SK-N-SH treated with all-trans-retinoic acid at 6 μM for 48 hours (cell line): ENCODE measurements around the gene ANKRD65.
"Not testable (repeated sequence)": the region's sequence is repeated elsewhere in the genome, so short reads cannot be mapped to it uniquely, and the experiment has no call there.

Experiments
- ATAC-seq: fragments of 200-7000 bp; cut with Tn5 transposase; 3 replicates; pipeline ENCODE4 v1.9.1; 2020; ENCODE audit warnings: mild to moderate bottlenecking, moderate library complexity
- ARNTL ChIP-seq: fragments of 450-650 bp; formaldehyde crosslinking; IDR thresholded peaks from 2 replicates; pipeline ENCODE4 v1.5.0; 2020; ENCODE audit warnings: low read depth, mild to moderate bottlenecking, moderate library complexity, borderline replicate concordance
- BACH2 ChIP-seq: fragments of 250-450 bp; sonication (Bioruptor Pico); IDR thresholded peaks from 2 replicates; pipeline ENCODE4 v1.9.0; 2021; ENCODE audit warnings: mild to moderate bottlenecking, borderline replicate concordance
- CREB5 ChIP-seq: fragments of 250-450 bp; sonication (Bioruptor Pico); IDR thresholded peaks from 2 replicates; pipeline ENCODE4 v1.5.1; 2020; ENCODE audit warnings: low read depth, mild to moderate bottlenecking, moderate library complexity
- CSDC2 ChIP-seq: fragments of 250-450 bp; sonication (Bioruptor Pico); IDR thresholded peaks from 2 replicates; pipeline ENCODE4 v1.5.0; 2020; ENCODE audit warnings: mild to moderate bottlenecking, moderate library complexity
- CSRNP3 ChIP-seq: fragments of 250-450 bp; sonication (Bioruptor Pico); IDR thresholded peaks from 2 replicates; pipeline ENCODE4 v1.5.1; 2021; ENCODE audit warnings: mild to moderate bottlenecking, moderate library complexity
- GLIS3 ChIP-seq: fragments of 250-450 bp; sonication (Bioruptor Pico); IDR thresholded peaks from 2 replicates; pipeline ENCODE4 v1.5.0; 2020; ENCODE audit warnings: mild to moderate bottlenecking, moderate library complexity
- ISL1 ChIP-seq: fragments of 250-450 bp; sonication (Bioruptor Pico); IDR thresholded peaks from 2 replicates; pipeline ENCODE4 v2.1.2; 2022; ENCODE audit warnings: mild to moderate bottlenecking, moderate library complexity
- OSR1 ChIP-seq: fragments of 250-450 bp; sonication (Bioruptor Pico); IDR thresholded peaks from 2 replicates; pipeline ENCODE4 v1.8.0; 2022; ENCODE audit warnings: moderate library complexity, mild to moderate bottlenecking, inconsistent platforms
- PATZ1 ChIP-seq: fragments of 250-450 bp; sonication (Bioruptor Pico); IDR thresholded peaks from 2 replicates; pipeline ENCODE4 v1.8.0; 2020; ENCODE audit warnings: mild to moderate bottlenecking, moderate library complexity, borderline replicate concordance
- POU6F1 ChIP-seq: fragments of 250-450 bp; sonication (Bioruptor Pico); IDR thresholded peaks from 2 replicates; pipeline ENCODE4 v1.8.0; 2021; ENCODE audit warnings: low read depth, mild to moderate bottlenecking, moderate library complexity, borderline replicate concordance
- PPARA ChIP-seq: fragments of 250-450 bp; sonication (Bioruptor Pico); IDR thresholded peaks from 2 replicates; pipeline ENCODE4 v1.5.0; 2020; ENCODE audit warnings: mild to moderate bottlenecking, borderline replicate concordance
- RARB ChIP-seq: fragments of 250-450 bp; sonication (Bioruptor Pico); IDR thresholded peaks from 2 replicates; pipeline ENCODE4 v1.8.0; 2021; ENCODE audit warnings: mild to moderate bottlenecking, moderate library complexity
- TSHZ2 ChIP-seq: fragments of 250-450 bp; sonication (Bioruptor Pico); IDR thresholded peaks from 2 replicates; pipeline ENCODE4 v1.5.0; 2020; ENCODE audit warnings: mild to moderate bottlenecking, moderate library complexity
- ZFP3 ChIP-seq: fragments of 250-450 bp; sonication (Bioruptor Pico); IDR thresholded peaks from 2 replicates; pipeline ENCODE4 v1.5.0; 2020; ENCODE audit warnings: mild to moderate bottlenecking, moderate library complexity
- ZFP30 ChIP-seq: fragments of 450-650 bp; formaldehyde crosslinking; IDR thresholded peaks from 2 replicates; pipeline ENCODE4 v1.5.0; 2022; ENCODE audit warnings: mild to moderate bottlenecking, moderate library complexity
- ZNF565 ChIP-seq: fragments of 450-650 bp; formaldehyde crosslinking; conservative IDR thresholded peaks from 2 replicates; pipeline ENCODE4 v1.5.0; 2020; ENCODE audit warnings: low read depth, mild to moderate bottlenecking, moderate library complexity
- ZNF70 ChIP-seq: fragments of 450-650 bp; formaldehyde crosslinking; IDR thresholded peaks from 2 replicates; pipeline ENCODE4 v1.5.0; 2020; ENCODE audit warnings: mild to moderate bottlenecking, moderate library complexity

Gene ANKRD65

GRCh38 chr1:1415751-1416150 lies 5.3 kb downstream of the ANKRD65 start:
- TF ChIP-seq CSDC2 (CRISPR knock-in tag) (no peak), BACH2 (no peak)
- ATAC-seq, result no peak

- ATAC-seq, result not testable (repeated sequence)
Observed at GRCh38 chr1:1412311-1412902, 8.7 kb downstream of the ANKRD65 start.

- no peak for ATAC-seq
- TF ChIP-seq CSDC2 (CRISPR knock-in tag), result no peak
- TF ChIP-seq CREB5 (CRISPR knock-in tag), result no peak
- no peak for TF ChIP-seq GLIS3 (CRISPR knock-in tag)
- no peak for TF ChIP-seq ZNF565 (CRISPR knock-in tag)
Observed at GRCh38 chr1:1411626-1412025, 9.4 kb downstream of the ANKRD65 start.

GRCh38 chr1:1410238-1410637 lies 10.8 kb downstream of the ANKRD65 start:
- not testable (repeated sequence) for ATAC-seq

GRCh38 chr1:1407636-1408318 lies 13.3 kb downstream of the ANKRD65 start:
- ATAC-seq, result peak; percentile 23
- no peak for TF ChIP-seq TSHZ2 (CRISPR knock-in tag)
- TF ChIP-seq ZNF70 (CRISPR knock-in tag), result no peak
- TF ChIP-seq CSRNP3 (CRISPR knock-in tag), result no peak
- TF ChIP-seq RARB, result no peak
- TF ChIP-seq ARNTL (CRISPR knock-in tag), result no peak
- TF ChIP-seq POU6F1 (CRISPR knock-in tag), result no peak
- no peak for TF ChIP-seq ZNF565 (CRISPR knock-in tag)
- no peak for TF ChIP-seq PPARA
- no peak for TF ChIP-seq OSR1 (CRISPR knock-in tag)
- TF ChIP-seq ZFP3 (CRISPR knock-in tag), result no peak
- no peak for TF ChIP-seq PATZ1
- no peak for TF ChIP-seq ISL1 (CRISPR knock-in tag)
- no peak for TF ChIP-seq ZFP30 (CRISPR knock-in tag)
- TF ChIP-seq, all 23 proteins: peak for 0
